H9 (cell line): ENCODE results near the gene RASSF5. TPM values are rescaled to one million over a fixed set of nuclear protein-coding genes. Genes with fewer than 3 reads are reported as not detected.

Source experiments
- DNase-seq: peaks from one replicate; pipeline ENCODE4 v3.0.0-alpha.2; 2017
- H2AFZ ChIP-seq: one replicate; pipeline ENCODE4 v1.6.1; 2013; ENCODE audit warnings: mild to moderate bottlenecking, low read length, control low read depth, moderate library complexity
- H2AK5ac ChIP-seq: 2 replicates; pipeline ENCODE4 v1.6.1; 2013; ENCODE audit warnings: low read length, control low read depth, mixed read lengths; ENCODE audit not compliant: insufficient read length
- H2BK120ac ChIP-seq: one replicate; pipeline ENCODE4 v1.6.1; 2013; ENCODE audit warnings: low read depth, mild to moderate bottlenecking, low read length, control low read depth, inconsistent platforms; ENCODE audit not compliant: poor library complexity, severe bottlenecking
- H2BK12ac ChIP-seq: 2 replicates; pipeline ENCODE4 v1.6.1; 2013; ENCODE audit warnings: low read length, control low read depth, mixed read lengths, low read depth; ENCODE audit not compliant: insufficient read length
- H2BK15ac ChIP-seq: 2 replicates; pipeline ENCODE4 v1.6.1; 2013; ENCODE audit warnings: low read depth, low read length, control low read depth
- H2BK20ac ChIP-seq: one replicate; pipeline ENCODE4 v1.6.1; 2013; ENCODE audit warnings: low read depth, mild to moderate bottlenecking, low read length, control low read depth, inconsistent platforms; ENCODE audit not compliant: poor library complexity, severe bottlenecking
- H2BK5ac ChIP-seq: 2 replicates; pipeline ENCODE4 v1.6.1; 2013; ENCODE audit warnings: low read length, control low read depth, mixed read lengths; ENCODE audit not compliant: insufficient read length
- H3K14ac ChIP-seq: 2 replicates; pipeline ENCODE4 v1.6.1; 2013; ENCODE audit warnings: low read length, control low read depth; ENCODE audit not compliant: insufficient read depth
- H3K18ac ChIP-seq: 2 replicates; pipeline ENCODE4 v1.6.1; 2013; ENCODE audit warnings: low read depth, mild to moderate bottlenecking, mixed read lengths, low read length, control low read depth; ENCODE audit not compliant: insufficient read length
- H3K23ac ChIP-seq: 2 replicates; pipeline ENCODE4 v1.6.1; 2013; ENCODE audit warnings: low read length, control low read depth, mixed read lengths, low read depth; ENCODE audit not compliant: insufficient read length
- H3K23me2 ChIP-seq: 2 replicates; pipeline ENCODE4 v1.6.1; 2013; ENCODE audit warnings: low read depth, mild to moderate bottlenecking, mixed read lengths, low read length, control low read depth; ENCODE audit not compliant: insufficient read length, poor library complexity, severe bottlenecking
- H3K27ac ChIP-seq: 2 replicates; pipeline ENCODE4 v1.5.1; 2013; ENCODE audit warnings: low read length, control low read depth, mixed read lengths, low read depth; ENCODE audit not compliant: insufficient read length
- H3K27me3 ChIP-seq: 2 replicates; pipeline ENCODE4 v1.6.1; 2013; ENCODE audit warnings: low read length, control low read depth, inconsistent platforms; ENCODE audit not compliant: insufficient read depth
- H3K4ac ChIP-seq: 2 replicates; pipeline ENCODE4 v1.6.1; 2013; ENCODE audit warnings: low read depth, mild to moderate bottlenecking, control low read depth, inconsistent platforms, low read length, moderate library complexity
- H3K4me1 ChIP-seq: 2 replicates; pipeline ENCODE4 v1.6.1; 2013; ENCODE audit warnings: low read length, control low read depth, inconsistent platforms; ENCODE audit not compliant: insufficient read depth
- H3K4me2 ChIP-seq: 2 replicates; pipeline ENCODE4 v1.6.1; 2013; ENCODE audit warnings: low read length, control low read depth, mixed read lengths; ENCODE audit not compliant: insufficient read length, insufficient read depth
- H3K56ac ChIP-seq: 2 replicates; pipeline ENCODE4 v1.6.1; 2013; ENCODE audit warnings: low read depth, mild to moderate bottlenecking, mixed read lengths, low read length, control low read depth; ENCODE audit not compliant: insufficient read length
- H3K79me1 ChIP-seq: 2 replicates; pipeline ENCODE4 v1.6.1; 2013; ENCODE audit warnings: low read depth, mild to moderate bottlenecking, moderate library complexity, low read length, control low read depth, inconsistent platforms; ENCODE audit not compliant: insufficient read depth, poor library complexity, severe bottlenecking
- H3K79me2 ChIP-seq: 2 replicates; pipeline ENCODE4 v1.6.1; 2013; ENCODE audit warnings: low read length, control low read depth, inconsistent platforms; ENCODE audit not compliant: insufficient read depth
- H3K9ac ChIP-seq: 2 replicates; pipeline ENCODE4 v1.6.1; 2013; ENCODE audit warnings: low read length, control low read depth, mixed read lengths; ENCODE audit not compliant: insufficient read length; ENCODE audit errors: extremely low read depth
- H3K9me3 ChIP-seq: one replicate; pipeline ENCODE4 v1.6.1; 2013; ENCODE audit warnings: low read depth, low read length, inconsistent platforms; ENCODE audit not compliant: control insufficient read depth
- H3T11ph ChIP-seq: one replicate; pipeline ENCODE4 v1.6.1; 2013; ENCODE audit warnings: mild to moderate bottlenecking, low read length, control low read depth, inconsistent platforms
- H4K20me1 ChIP-seq: one replicate; pipeline ENCODE4 v1.6.1; 2013; ENCODE audit not compliant: control insufficient read depth, insufficient read length, insufficient read depth
- H4K5ac ChIP-seq: 2 replicates; pipeline ENCODE4 v1.6.1; 2013; ENCODE audit warnings: low read depth, mild to moderate bottlenecking, mixed read lengths, low read length, control low read depth; ENCODE audit not compliant: insufficient read length
- H4K8ac ChIP-seq: replicated peaks from 2 replicates; pipeline ENCODE4 v1.6.1; 2013; ENCODE audit warnings: low read length, control low read depth, mixed read lengths, low read depth; ENCODE audit not compliant: insufficient read length
- H4K91ac ChIP-seq: 2 replicates; pipeline ENCODE4 v1.6.1; 2013; ENCODE audit warnings: low read depth, mild to moderate bottlenecking, moderate library complexity, mixed read lengths, low read length, control low read depth; ENCODE audit not compliant: insufficient read length
- H3K27ac Mint-ChIP-seq, 3 experiments: 2 replicates in 2 of 3; 3 replicates in 1 of 3; pipeline ENCODE4 v1.8.0; 2020 to 2021; ENCODE audit warnings: mixed read lengths in 3 of 3, mild to moderate bottlenecking in 1 of 3, moderate library complexity in 1 of 3
- H3K27me3 Mint-ChIP-seq: 2 replicates; pipeline ENCODE4 v1.8.0; 2021; ENCODE audit warnings: low read depth, mild to moderate bottlenecking, moderate library complexity, mixed read lengths
- H3K36me3 Mint-ChIP-seq, 3 experiments: 2 replicates in 2 of 3; 3 replicates in 1 of 3; pipeline ENCODE4 v1.8.0; 2020 to 2021; ENCODE audit warnings: low read depth in 3 of 3, mixed read lengths in 3 of 3; ENCODE audit not compliant: insufficient read depth in 1 of 3
- H3K4me1 Mint-ChIP-seq, 2 experiments: 2 replicates each; pipeline ENCODE4 v1.8.0; 2020; ENCODE audit warnings: mixed read lengths in 2 of 2
- H3K4me3 Mint-ChIP-seq, 2 experiments: 2 replicates in 1 of 2; 3 replicates in 1 of 2; pipeline ENCODE4 v1.8.0; 2020 to 2021; ENCODE audit warnings: mild to moderate bottlenecking in 2 of 2, mixed read lengths in 2 of 2, moderate library complexity in 1 of 2
- H3K9me3 Mint-ChIP-seq, 2 experiments: 2 replicates in 1 of 2; 3 replicates in 1 of 2; pipeline ENCODE4 v1.8.0; 2020; ENCODE audit warnings: mild to moderate bottlenecking in 2 of 2, mixed read lengths in 2 of 2, moderate library complexity in 1 of 2
- CTCF ChIP-seq: fragments of 200-600 bp; sonication (generic); conservative IDR thresholded peaks from 3 replicates; pipeline ENCODE4 v1.8.0; 2021; ENCODE audit warnings: antibody characterized with exemption, mild to moderate bottlenecking
- WGBS: extraction: QIAGEN DNeasy Blood & Tissue Kit; methylation state at CpG from one replicate; pipeline ENCODE4 v1.1.7; 2013; ENCODE audit warnings: missing lambda C conversion rate, low lambda C conversion rate, mixed read lengths; ENCODE audit not compliant: insufficient read length; ENCODE audit errors: extremely low coverage; 5-methylcytosine and 5-hydroxymethylcytosine counted together
- total RNA-seq: library from RNA; stranded (reverse); gene quantifications from 2 replicates; pipeline ENCODE4 v1.2.1, GENCODE V29; 2021

Gene RASSF5
- total RNA-seq, 1 experiment from 2014 or later, result 0.50 TPM

GRCh38 chr1:206514813-206515387, 7.6 kb downstream of the RASSF5 start:
- H3K27ac Mint-ChIP-seq, result no peak overlapping the region
- no peak overlapping the region for H2AFZ ChIP-seq
- no peaks in the 10 kb centered on the region for H3K27me3 ChIP-seq
- H3K14ac ChIP-seq, result no peak overlapping the region
- no peak for TF ChIP-seq CTCF
- no peaks in the 10 kb centered on the region; the same call in 1 of the 2 replicates for H3K4me1 ChIP-seq
- no peak overlapping the region for H4K5ac ChIP-seq
- H4K8ac ChIP-seq, result no peak overlapping the region
- H4K91ac ChIP-seq, result no peak overlapping the region
- H3K56ac ChIP-seq, result no peak overlapping the region
- H4K20me1 ChIP-seq, result no peaks in the 10 kb centered on the region
- H3K4me3 Mint-ChIP-seq, result no peak overlapping the region
- no peak overlapping the region for H3K9ac ChIP-seq
- H2BK5ac ChIP-seq, result no peak overlapping the region
- WGBS, result no CpG with 5 or more reads among the region's 5 CpGs
- no peaks in the 10 kb centered on the region for H3K79me1 ChIP-seq
- H3K4me1 Mint-ChIP-seq, result peaks cover 18 to 22% of the 10 kb centered on the region in 2 experiments
- no peaks in the 10 kb centered on the region for H3K36me3 Mint-ChIP-seq
- no peaks in the 10 kb centered on the region for H3K23me2 ChIP-seq
- H2BK120ac ChIP-seq, result no peak overlapping the region
- H3K4ac ChIP-seq, result no peak overlapping the region
- H2BK15ac ChIP-seq, result no peak overlapping the region
- no peak overlapping the region for H3K4me2 ChIP-seq
- no peak overlapping the region for H2AK5ac ChIP-seq
- H3K9me3 ChIP-seq, result no peaks in the 10 kb centered on the region
- no peak overlapping the region for H3K18ac ChIP-seq
- no peaks in the 10 kb centered on the region for H3K9me3 Mint-ChIP-seq
- H3K27ac ChIP-seq, result no peak overlapping the region
- DNase-seq, result no peak
- H3T11ph ChIP-seq, result no peak overlapping the region
- no peak overlapping the region for H2BK20ac ChIP-seq
- peaks cover 26% of the 10 kb centered on the region for H3K27me3 Mint-ChIP-seq
- H3K79me2 ChIP-seq, result no peaks in the 10 kb centered on the region
- no peak overlapping the region for H2BK12ac ChIP-seq
- no peak overlapping the region for H3K23ac ChIP-seq
